ENCODE measurements around the gene SETD2. TPM values are rescaled to one million over a fixed set of nuclear protein-coding genes. Genes with fewer than 3 reads are reported as not detected.

Gene SETD2
- total RNA-seq, 1 experiment from 2014 or later, result 47.7 TPM

DNA sequence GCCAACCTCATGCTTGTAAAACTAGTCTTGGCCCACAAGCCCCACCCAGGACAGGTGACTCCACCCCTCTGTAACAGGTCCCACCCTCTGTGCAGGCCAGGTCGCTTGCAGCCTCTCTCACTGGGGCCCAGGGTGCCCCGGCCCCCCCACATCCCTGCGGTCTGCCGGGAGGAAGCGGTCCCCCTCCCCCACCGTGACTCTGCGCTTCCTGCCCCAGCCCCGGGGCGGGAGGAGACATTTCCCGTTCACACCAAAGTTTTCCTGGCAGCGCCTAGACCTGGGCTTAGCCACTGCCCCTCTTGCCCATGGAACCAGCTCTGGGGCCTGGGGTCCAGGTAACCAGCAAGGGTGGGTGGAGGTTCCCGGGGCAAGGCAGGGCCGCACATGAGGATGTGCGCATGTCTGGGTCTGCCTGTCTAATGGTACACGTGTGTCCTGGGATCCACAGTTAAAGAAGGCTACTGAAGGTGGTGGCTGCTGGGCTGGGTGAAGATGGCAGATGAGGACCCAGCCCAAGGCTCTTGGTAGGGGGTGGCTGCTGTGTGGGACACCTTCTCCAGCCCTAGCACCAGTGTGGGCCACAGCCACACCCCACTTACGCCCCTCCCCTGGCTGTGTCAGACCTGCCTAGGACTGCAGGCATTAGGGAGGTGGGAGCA is 176.0 kb downstream of the SETD2 start:
- CTCF ChIA-PET, result interaction anchor here (0.5 to 0.6 kb wide), 2 partner anchors 49 to 384 kb away, joined by 4 read pairs; no protein-coding TSS in a partner anchor
- H3K27ac ChIP-seq, result no peak overlapping the region
- TF ChIP-seq EZH2 (IDR thresholded peaks at IDR 0.05; ENCODE audit: low read depth) (no peak), CTCF (conservative IDR thresholded peaks at IDR 0.05) (no peak)

GRCh38 chr3:46987319-46987742 is 176.6 kb downstream of the SETD2 start:
- TF ChIP-seq CTCF (conservative IDR thresholded peaks at IDR 0.05), result no peak
- no peak for TF ChIP-seq EZH2 (IDR thresholded peaks at IDR 0.05; ENCODE audit: low read depth)
- no peaks in the 10 kb centered on the region for H3K36me3 ChIP-seq (ENCODE audit: low read depth)
- no peaks in the 10 kb centered on the region for H4K20me1 ChIP-seq (ENCODE audit: insufficient read depth)
- no peaks in the 10 kb centered on the region for H3K27me3 ChIP-seq (ENCODE audit: insufficient read depth, low read depth)
- no peaks in the 10 kb centered on the region for H3K9me3 ChIP-seq (ENCODE audit: insufficient read depth, low read depth)
- CTCF ChIA-PET, result interaction anchor here (0.5 to 0.6 kb wide), 2 partner anchors 49 to 384 kb away, joined by 4 read pairs; no protein-coding TSS in a partner anchor
- H3K4me3 ChIP-seq, result no peak overlapping the region
- peaks cover 8% of the 10 kb centered on the region for H3K4me1 ChIP-seq (replicated peaks; ENCODE audit: insufficient read depth)
- H3F3A ChIP-seq (ENCODE audit: insufficient read depth, low read depth), result no peaks in the 10 kb centered on the region; the same call in 1 of the 2 replicates
- H3K9me2 ChIP-seq (ENCODE audit: insufficient read depth), result no peaks in the 10 kb centered on the region
- no peak overlapping the region for H3K27ac ChIP-seq
- BruUV-seq (replicated peaks), result TSS peak; percentile 59
- POLR2A ChIA-PET (ENCODE audit: unreplicated experiment), result interaction anchor here (0.6 to 0.7 kb wide), 4 partner anchors 10 to 902 kb away, joined by 3 to 11 read pairs (median 4); partner anchors contain the start of gene PTPN23
- H2AFZ ChIP-seq, result no peak overlapping the region
- H3K79me2 ChIP-seq (ENCODE audit: low read depth), result no peaks in the 10 kb centered on the region
- DNase-seq, result no peak
- H3K4me2 ChIP-seq, result no peak overlapping the region
- intact Hi-C loops (cut with micrococcal nuclease; ENCODE audit: unreplicated experiment), result no loop called here

More for the DNA sequence above, 176.0 kb downstream of the SETD2 start:
- no peaks in the 10 kb centered on the region for H3K27me3 ChIP-seq (ENCODE audit: insufficient read depth, low read depth)
- H3K4me2 ChIP-seq, result no peak overlapping the region
- H3K36me3 ChIP-seq (ENCODE audit: low read depth), result no peaks in the 10 kb centered on the region
- no peaks in the 10 kb centered on the region for H3K79me2 ChIP-seq (ENCODE audit: low read depth)
- POLR2A ChIA-PET (ENCODE audit: unreplicated experiment), result interaction anchor here (0.6 kb wide), 3 partner anchors 11 to 393 kb away, joined by 3 to 11 read pairs (median 4); partner anchors contain the start of gene PTPN23
- peaks cover 2% of the 10 kb centered on the region for H3K4me1 ChIP-seq (replicated peaks; ENCODE audit: insufficient read depth)
- DNase-seq, result peak in 1 of 2 experiments; percentile 82
- intact Hi-C loops (cut with micrococcal nuclease; ENCODE audit: unreplicated experiment), result no loop called here
- H3K9me2 ChIP-seq (ENCODE audit: insufficient read depth), result no peaks in the 10 kb centered on the region
- no peak overlapping the region for H2AFZ ChIP-seq
- no peaks in the 10 kb centered on the region for H4K20me1 ChIP-seq (ENCODE audit: insufficient read depth)
- no TSS peak for BruUV-seq (replicated peaks)
- no peaks in the 10 kb centered on the region for H3K9me3 ChIP-seq (ENCODE audit: insufficient read depth, low read depth)
- H3F3A ChIP-seq (ENCODE audit: insufficient read depth, low read depth), result no peaks in the 10 kb centered on the region; the same call in 1 of the 2 replicates
- no peak overlapping the region for H3K4me3 ChIP-seq

- no peaks in the 10 kb centered on the region; the same call in 1 of the 2 replicates for H3F3A ChIP-seq (ENCODE audit: insufficient read depth, low read depth)
- BruUV-seq (replicated peaks), result no TSS peak
- H3K4me2 ChIP-seq, result no peak overlapping the region
- H2AFZ ChIP-seq, result no peak overlapping the region
- ChIA-PET POLR2A (ENCODE audit: unreplicated experiment) (interaction anchor here (0.6 to 0.7 kb wide), 3 partner anchors 56 to 901 kb away, joined by 3 to 4 read pairs (median 4); partner anchors contain the start of gene PTPN23), CTCF (no interaction called here)
- no peak overlapping the region for H3K4me3 ChIP-seq
- H3K9me2 ChIP-seq (ENCODE audit: insufficient read depth), result no peaks in the 10 kb centered on the region
- TF ChIP-seq EZH2 (IDR thresholded peaks at IDR 0.05; ENCODE audit: low read depth) (no peak), CTCF (conservative IDR thresholded peaks at IDR 0.05) (no peak)
- H3K9me3 ChIP-seq (ENCODE audit: insufficient read depth, low read depth), result no peaks in the 10 kb centered on the region
- no peaks in the 10 kb centered on the region for H4K20me1 ChIP-seq (ENCODE audit: insufficient read depth)
- intact Hi-C loops (cut with micrococcal nuclease; ENCODE audit: unreplicated experiment), result no loop called here
- H3K27me3 ChIP-seq (ENCODE audit: insufficient read depth, low read depth), result no peaks in the 10 kb centered on the region
- H3K79me2 ChIP-seq (ENCODE audit: low read depth), result no peaks in the 10 kb centered on the region
- H3K36me3 ChIP-seq (ENCODE audit: low read depth), result no peaks in the 10 kb centered on the region
- peaks cover 13% of the 10 kb centered on the region for H3K4me1 ChIP-seq (replicated peaks; ENCODE audit: insufficient read depth)
- no peak for DNase-seq
- no peak overlapping the region for H3K27ac ChIP-seq
Observed at GRCh38 chr3:46986782-46987310, 177.1 kb downstream of the SETD2 start.

Data from PC-9 (cell line).